GM23338 (cell line): ENCODE results near the gene NPTXR. TPM values are rescaled to one million over a fixed set of nuclear protein-coding genes. Genes with fewer than 3 reads are reported as not detected.

Experiments used
- ATAC-seq: fragments of 200-7000 bp; cut with Tn5 transposase; 3 replicates; pipeline ENCODE4 v1.9.1; 2020
- DNase-seq: peaks from one replicate; pipeline ENCODE4 v3.0.0-alpha.2; 2015; ENCODE audit warnings: low spot score
- H2AFZ ChIP-seq: fragments of 200-600 bp; sonication (generic); 2 replicates; pipeline ENCODE4 v1.8.0; 2016; ENCODE audit warnings: antibody characterized with exemption, mild to moderate bottlenecking, moderate library complexity
- H3F3A ChIP-seq: fragments of 200-600 bp; sonication (generic); replicated peaks from 2 replicates; pipeline ENCODE4 v1.8.0; 2017; ENCODE audit warnings: antibody characterized with exemption, mixed run types, low read depth
- H3K27ac ChIP-seq: fragments of 200-600 bp; sonication (generic); 2 replicates; pipeline ENCODE4 v1.6.1; 2016; ENCODE audit warnings: low read depth
- H3K27me3 ChIP-seq: fragments of 200-600 bp; sonication (generic); 2 replicates; pipeline ENCODE4 v1.8.0; 2016; ENCODE audit warnings: mild to moderate bottlenecking, mixed run types, moderate library complexity; ENCODE audit not compliant: insufficient read depth
- H3K36me3 ChIP-seq: fragments of 200-600 bp; sonication (generic); 2 replicates; pipeline ENCODE4 v1.8.0; 2016; ENCODE audit warnings: mild to moderate bottlenecking; ENCODE audit not compliant: insufficient read depth
- H3K4me1 ChIP-seq: fragments of 200-600 bp; sonication (generic); 2 replicates; pipeline ENCODE4 v1.8.0; 2016; ENCODE audit warnings: mild to moderate bottlenecking, moderate library complexity; ENCODE audit not compliant: insufficient read depth
- H3K4me2 ChIP-seq: fragments of 200-600 bp; sonication (generic); 2 replicates; pipeline ENCODE4 v1.7.1; 2017; ENCODE audit warnings: mixed run types
- H3K4me3 ChIP-seq: fragments of 200-600 bp; sonication (generic); 2 replicates; pipeline ENCODE4 v1.6.1; 2016; ENCODE audit warnings: mixed run types
- H3K79me2 ChIP-seq: fragments of 200-600 bp; sonication (generic); replicated peaks from 2 replicates; pipeline ENCODE4 v1.8.0; 2017; ENCODE audit warnings: mild to moderate bottlenecking; ENCODE audit not compliant: insufficient read depth
- H3K9me2 ChIP-seq: fragments of 200-600 bp; sonication (generic); 2 replicates; pipeline ENCODE4 v1.8.0; 2017; ENCODE audit not compliant: insufficient read depth
- H4K20me1 ChIP-seq: fragments of 200-600 bp; sonication (generic); replicated peaks from 2 replicates; pipeline ENCODE4 v1.8.0; 2017; ENCODE audit warnings: mild to moderate bottlenecking; ENCODE audit not compliant: insufficient read depth
- H3K27ac Mint-ChIP-seq: 2 replicates; pipeline ENCODE4 v1.8.0; 2020; ENCODE audit warnings: inconsistent platforms, mild to moderate bottlenecking, moderate library complexity, mixed read lengths
- H3K27me3 Mint-ChIP-seq: 3 replicates; pipeline ENCODE4 v1.8.0; 2022; ENCODE audit warnings: low read depth, mild to moderate bottlenecking, moderate library complexity, mixed read lengths, inconsistent platforms; ENCODE audit not compliant: insufficient read depth, poor library complexity
- H3K36me3 Mint-ChIP-seq: 3 replicates; pipeline ENCODE4 v1.8.0; 2021; ENCODE audit warnings: low read depth, mild to moderate bottlenecking, inconsistent platforms, moderate library complexity, mixed read lengths
- H3K4me1 Mint-ChIP-seq: 3 replicates; pipeline ENCODE4 v1.8.0; 2020; ENCODE audit warnings: mild to moderate bottlenecking, inconsistent platforms, mixed read lengths
- H3K4me3 Mint-ChIP-seq: 3 replicates; pipeline ENCODE4 v1.8.0; 2021; ENCODE audit warnings: moderate library complexity, mild to moderate bottlenecking, inconsistent platforms, mixed read lengths
- H3K9me3 Mint-ChIP-seq: 3 replicates; pipeline ENCODE4 v1.8.0; 2020; ENCODE audit warnings: moderate library complexity, mild to moderate bottlenecking, inconsistent platforms, mixed read lengths
- CREB1 ChIP-seq: fragments of 250-450 bp; sonication (Bioruptor Pico); IDR thresholded peaks from 2 replicates; pipeline ENCODE4 v1.5.0; 2020; ENCODE audit warnings: low read depth, mild to moderate bottlenecking, moderate library complexity
- CTCF ChIP-seq, 2 experiments: fragments of 200-600 bp in 1 of 2; sonication (generic) in 1 of 2; conservative IDR thresholded peaks; 2 replicates each; pipeline versions ENCODE4 v1.5.1 to v1.6.1; 2016 to 2017; ENCODE audit warnings: antibody characterized with exemption in 2 of 2, low read depth in 2 of 2, mild to moderate bottlenecking in 2 of 2, moderate library complexity in 1 of 2
- ETS1 ChIP-seq: IDR thresholded peaks from 2 replicates; pipeline ENCODE4 v1.6.1; 2016; ENCODE audit warnings: antibody characterized with exemption
- EZH2 ChIP-seq: fragments of 200-600 bp; sonication (generic); IDR thresholded peaks from one replicate; pipeline ENCODE4 v1.8.0; 2017; ENCODE audit warnings: antibody characterized with exemption, mild to moderate bottlenecking, low read depth; ENCODE audit not compliant: unreplicated experiment
- EZH2phosphoT487 ChIP-seq: fragments of 200-600 bp; sonication (generic); IDR thresholded peaks from one replicate; pipeline ENCODE4 v1.8.1; 2018; ENCODE audit warnings: antibody characterized with exemption; ENCODE audit not compliant: unreplicated experiment
- JUNB ChIP-seq: IDR thresholded peaks from one replicate; pipeline ENCODE4 v1.6.1; 2016; ENCODE audit warnings: antibody characterized with exemption; ENCODE audit not compliant: unreplicated experiment
- NANOG ChIP-seq: IDR thresholded peaks from 2 replicates; pipeline ENCODE4 v1.6.1; 2016; ENCODE audit warnings: antibody characterized with exemption, borderline replicate concordance
- POLR2AphosphoS5 ChIP-seq: IDR thresholded peaks from 2 replicates; pipeline ENCODE4 v1.6.1; 2016; ENCODE audit warnings: antibody characterized with exemption, low read depth
- REST ChIP-seq: IDR thresholded peaks from one replicate; pipeline ENCODE4 v1.6.1; 2018; ENCODE audit warnings: antibody characterized with exemption; ENCODE audit not compliant: unreplicated experiment
- STAT1 ChIP-seq: IDR thresholded peaks from one replicate; pipeline ENCODE4 v1.6.1; 2016; ENCODE audit warnings: antibody characterized with exemption; ENCODE audit not compliant: unreplicated experiment
- ZNF114 ChIP-seq: fragments of 250-450 bp; sonication (Bioruptor Pico); IDR thresholded peaks from 2 replicates; pipeline ENCODE4 v1.5.0; 2020; ENCODE audit warnings: mild to moderate bottlenecking, moderate library complexity
- ZNF331 ChIP-seq: fragments of 250-450 bp; sonication (Bioruptor Pico); IDR thresholded peaks from 2 replicates; pipeline ENCODE4 v1.5.0; 2020; ENCODE audit warnings: low read depth, mild to moderate bottlenecking, moderate library complexity
- polyA plus RNA-seq: library from polyadenylated mRNA; unstranded; fragments of >200 nt; fragmentation: Nextera tagmentation; extraction: Ambion mirVana; gene quantifications from 2 replicates; pipeline ENCODE4 v1.2.1, GENCODE V29; 2016
- total RNA-seq: library from RNA; depleted of rRNA; stranded (reverse); fragments of >200 nt; shearing (Covaris generic); gene quantifications from 2 replicates; pipeline ENCODE4 v1.2.3, GENCODE V29; 2014

NPTXR gene
- total and polyA plus RNA-seq, 2 experiments from 2014 or later, result 0.89 to 13.4 TPM

- TF ChIP-seq STAT1, result no peak
- no peak for TF ChIP-seq ZNF114 (CRISPR knock-in tag)
Measured at GRCh38 chr22:38867471-38868285, 23.9 kb upstream of the NPTXR start (continued).

- Mint-ChIP-seq H3K4me1 (peaks cover 48% of the 10 kb centered on the region), H3K9me3 (no peaks in the 10 kb centered on the region), H3K27me3 (peaks cover 6% of the 10 kb centered on the region), H3K36me3 (peaks cover 40% of the 10 kb centered on the region), H3K27ac (no peak overlapping the region), H3K4me3 (no peak overlapping the region)
- Histone ChIP-seq H3K4me2 (peak overlapping the region; percentile 89), H3K27ac (no peak overlapping the region), H3K4me1 (peaks cover 55% of the 10 kb centered on the region), H3K27me3 (no peaks in the 10 kb centered on the region), H3F3A (0 out of 2 replicates have a peak, but pooled peaks cover 7% of the 10 kb centered on the region), H3K79me2 (peaks cover 8% of the 10 kb centered on the region), H3K36me3 (peaks cover 6% of the 10 kb centered on the region; the same call in 1 of the 2 replicates), H3K4me3 (peak overlapping the region; percentile 68), H2AFZ (no peak overlapping the region), H3K9me2 (no peaks in the 10 kb centered on the region), H4K20me1 (peaks cover 28% of the 10 kb centered on the region)
- no peak for TF ChIP-seq CREB1 (CRISPR knock-in tag)
- no peak for TF ChIP-seq ZNF331
- no peak for TF ChIP-seq ZNF114 (CRISPR knock-in tag)
- no peak for TF ChIP-seq NANOG
- TF ChIP-seq EZH2, result no peak
- no peak for TF ChIP-seq POLR2AphosphoS5
- TF ChIP-seq REST, result no peak
- TF ChIP-seq ETS1, result no peak
- no peak for TF ChIP-seq CTCF (conservative IDR thresholded peaks at IDR 0.05; ENCODE audit: low read depth in 2 of 2)
- TF ChIP-seq STAT1, result no peak
- no peak for TF ChIP-seq EZH2phosphoT487
- TF ChIP-seq JUNB, result no peak
- ATAC-seq, result no peak
- no peak for DNase-seq
Measured at GRCh38 chr22:38867124-38867455, 23.3 kb upstream of the NPTXR start.
